Measurements from ENCODE around the gene TDRD10.

Gene TDRD10

GRCh38 chr1:154593390-154593789, 91.4 kb downstream of the TDRD10 start:
- TF ChIP-seq CTCF (IDR thresholded peaks at IDR 0.05) (no peak), ZFX (IDR thresholded peaks at IDR 0.05; ENCODE audit: borderline replicate concordance) (no peak)
- H3K27ac ChIP-seq, result no peak overlapping the region

- no peak for TF ChIP-seq ZFX (IDR thresholded peaks at IDR 0.05; ENCODE audit: borderline replicate concordance)
- no peak for TF ChIP-seq CTCF (IDR thresholded peaks at IDR 0.05)
- no peak overlapping the region for H3K27ac ChIP-seq
These were observed 92.8 kb downstream of the TDRD10 start for GRCh38 chr1:154594811-154595210.

GRCh38 chr1:154595621-154596020, 93.6 kb downstream of the TDRD10 start:
- no peak overlapping the region for H3K27ac ChIP-seq
- TF ChIP-seq CTCF (IDR thresholded peaks at IDR 0.05) (no peak), ZFX (IDR thresholded peaks at IDR 0.05; ENCODE audit: borderline replicate concordance) (no peak)

Measured in 22Rv1 (cell line).